Stimulated activated memory B cell treated with anti-CD40 and anti-IgM and Interleukin-4, amounts not matched to agents 10 μg/mL and 1 μg/mL and 100 μg/mL, for 72 hours (primary cell): ENCODE measurements around the gene SMAD5.

Experiments used
- ATAC-seq: fragments of 150-1000 bp; cut with Tn5 transposase; 2 replicates; pipeline ENCODE4 v1.10.0; 2021
- H3K27ac Mint-ChIP-seq: one replicate; pipeline ENCODE4 v1.8.0; 2022; ENCODE audit warnings: mild to moderate bottlenecking, mixed read lengths
- H3K27me3 Mint-ChIP-seq: one replicate; pipeline ENCODE4 v1.8.0; 2022; ENCODE audit warnings: mixed read lengths
- H3K36me3 Mint-ChIP-seq: one replicate; pipeline ENCODE4 v1.8.0; 2022; ENCODE audit warnings: mixed read lengths
- H3K4me1 Mint-ChIP-seq: one replicate; pipeline ENCODE4 v1.8.0; 2022; ENCODE audit warnings: mixed read lengths
- H3K4me3 Mint-ChIP-seq: one replicate; pipeline ENCODE4 v1.8.0; 2022; ENCODE audit warnings: mild to moderate bottlenecking, moderate library complexity, mixed read lengths
- H3K9me3 Mint-ChIP-seq: one replicate; pipeline ENCODE4 v1.8.0; 2022; ENCODE audit warnings: mixed read lengths

Gene SMAD5

GRCh38 chr5:136193322-136193935, 60.8 kb downstream of the SMAD5 start:
- H3K4me1 Mint-ChIP-seq, result no peaks in the 10 kb centered on the region
- ATAC-seq, result no peak
- H3K27me3 Mint-ChIP-seq, result peaks cover 66% of the 10 kb centered on the region
- no peak overlapping the region for H3K4me3 Mint-ChIP-seq
- peaks cover 9% of the 10 kb centered on the region for H3K36me3 Mint-ChIP-seq
- no peaks in the 10 kb centered on the region for H3K9me3 Mint-ChIP-seq
- no peak overlapping the region for H3K27ac Mint-ChIP-seq

- no peaks in the 10 kb centered on the region for H3K36me3 Mint-ChIP-seq
- no peak for ATAC-seq
- H3K9me3 Mint-ChIP-seq, result no peaks in the 10 kb centered on the region
- peaks cover 73% of the 10 kb centered on the region for H3K27me3 Mint-ChIP-seq
- H3K27ac Mint-ChIP-seq, result no peak overlapping the region
- no peak overlapping the region for H3K4me3 Mint-ChIP-seq
- no peaks in the 10 kb centered on the region for H3K4me1 Mint-ChIP-seq
These were observed 61.9 kb downstream of the SMAD5 start for GRCh38 chr5:136194576-136194975.

DNA sequence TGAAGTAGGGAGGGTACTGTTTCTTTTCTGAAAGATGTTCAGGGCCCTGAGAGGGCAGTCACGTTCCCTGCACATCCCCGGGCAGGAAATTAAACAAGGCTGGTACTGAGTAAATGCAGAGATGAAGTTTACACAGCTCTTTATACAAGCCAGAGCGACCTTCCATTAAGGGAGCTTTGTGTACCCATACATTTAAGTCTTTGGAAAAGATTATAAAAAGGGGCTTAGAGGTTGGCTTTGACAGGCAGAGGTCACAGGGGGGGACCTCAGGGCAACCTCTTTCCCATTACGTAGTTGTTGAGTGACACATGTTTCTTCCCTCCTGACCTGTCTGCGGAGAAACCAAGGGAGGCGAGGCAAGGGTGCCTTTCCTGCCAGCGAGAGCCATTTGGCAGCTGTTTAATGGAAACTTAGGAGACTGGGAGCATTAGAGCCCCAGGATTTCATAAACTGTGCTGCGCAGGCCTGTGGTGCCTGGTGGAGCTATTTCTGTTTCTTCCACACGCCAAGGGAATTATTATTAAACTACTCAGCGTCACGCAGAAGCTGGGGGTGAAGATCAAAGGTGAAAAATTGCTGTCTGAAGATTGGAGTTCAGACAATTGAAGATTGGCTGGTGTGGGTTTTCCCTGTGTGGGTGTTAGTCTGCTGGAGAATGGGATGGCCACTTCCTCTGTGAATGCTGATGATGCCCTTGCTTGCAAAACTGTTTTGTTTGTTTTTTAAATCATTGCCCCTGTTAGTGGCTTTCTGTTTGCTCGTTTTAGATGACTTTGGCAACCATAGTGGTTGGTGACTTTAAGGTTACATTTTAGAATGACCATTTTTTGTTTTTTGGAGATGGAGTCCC, 63.6 kb downstream of the SMAD5 start:
- H3K4me3 Mint-ChIP-seq, result no peak overlapping the region
- ATAC-seq, result no peak
- H3K27ac Mint-ChIP-seq, result no peak overlapping the region
- H3K27me3 Mint-ChIP-seq, result peaks cover 79% of the 10 kb centered on the region
- H3K4me1 Mint-ChIP-seq, result no peaks in the 10 kb centered on the region
- no peaks in the 10 kb centered on the region for H3K36me3 Mint-ChIP-seq
- H3K9me3 Mint-ChIP-seq, result no peaks in the 10 kb centered on the region

- no peaks in the 10 kb centered on the region for H3K9me3 Mint-ChIP-seq
- no peak overlapping the region for H3K4me3 Mint-ChIP-seq
- H3K4me1 Mint-ChIP-seq, result no peaks in the 10 kb centered on the region
- H3K27me3 Mint-ChIP-seq, result peaks cover 79% of the 10 kb centered on the region
- no peak for ATAC-seq
- no peak overlapping the region for H3K27ac Mint-ChIP-seq
- no peaks in the 10 kb centered on the region for H3K36me3 Mint-ChIP-seq
These were observed 65.0 kb downstream of the SMAD5 start for GRCh38 chr5:136197462-136198142.

- no peak for ATAC-seq
- Mint-ChIP-seq H3K36me3 (no peaks in the 10 kb centered on the region), H3K4me3 (no peak overlapping the region), H3K27me3 (peaks cover 71% of the 10 kb centered on the region), H3K27ac (no peak overlapping the region), H3K4me1 (no peaks in the 10 kb centered on the region), H3K9me3 (no peaks in the 10 kb centered on the region)
These were observed 65.8 kb downstream of the SMAD5 start for GRCh38 chr5:136198453-136198852.

DNA sequence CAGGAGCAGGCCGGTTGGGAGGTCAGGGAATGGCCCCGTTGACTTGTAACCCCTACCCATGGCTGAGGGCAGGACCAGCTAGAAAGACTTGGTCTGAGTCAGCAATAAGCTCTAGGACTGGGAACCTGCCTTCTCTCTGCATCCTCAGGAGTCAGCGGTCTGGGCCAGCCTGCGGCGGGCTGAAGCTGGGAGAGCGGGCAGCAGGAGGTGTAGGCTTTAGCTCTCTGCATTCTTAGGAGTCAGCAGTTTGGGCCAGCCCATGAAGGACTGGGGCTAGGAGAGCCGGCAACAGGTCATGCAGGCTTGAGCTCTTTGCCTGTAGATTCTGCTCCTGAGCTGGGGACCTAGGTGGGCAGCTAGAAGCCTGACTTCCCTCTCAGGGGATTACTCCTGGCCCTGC, 66.8 kb downstream of the SMAD5 start:
- H3K4me1 Mint-ChIP-seq, result no peaks in the 10 kb centered on the region

GRCh38 chr5:136200130-136200529, 67.5 kb downstream of the SMAD5 start:
- no peak for ATAC-seq
- Mint-ChIP-seq H3K27ac (no peak overlapping the region), H3K4me3 (no peak overlapping the region), H3K9me3 (no peaks in the 10 kb centered on the region), H3K27me3 (peaks cover 55% of the 10 kb centered on the region), H3K36me3 (no peaks in the 10 kb centered on the region), H3K4me1 (no peaks in the 10 kb centered on the region)

More for the DNA sequence above, 66.8 kb downstream of the SMAD5 start:
- peaks cover 62% of the 10 kb centered on the region for H3K27me3 Mint-ChIP-seq
- ATAC-seq, result no peak
- no peak overlapping the region for H3K27ac Mint-ChIP-seq
- no peaks in the 10 kb centered on the region for H3K9me3 Mint-ChIP-seq
- H3K36me3 Mint-ChIP-seq, result no peaks in the 10 kb centered on the region
- no peak overlapping the region for H3K4me3 Mint-ChIP-seq

DNA sequence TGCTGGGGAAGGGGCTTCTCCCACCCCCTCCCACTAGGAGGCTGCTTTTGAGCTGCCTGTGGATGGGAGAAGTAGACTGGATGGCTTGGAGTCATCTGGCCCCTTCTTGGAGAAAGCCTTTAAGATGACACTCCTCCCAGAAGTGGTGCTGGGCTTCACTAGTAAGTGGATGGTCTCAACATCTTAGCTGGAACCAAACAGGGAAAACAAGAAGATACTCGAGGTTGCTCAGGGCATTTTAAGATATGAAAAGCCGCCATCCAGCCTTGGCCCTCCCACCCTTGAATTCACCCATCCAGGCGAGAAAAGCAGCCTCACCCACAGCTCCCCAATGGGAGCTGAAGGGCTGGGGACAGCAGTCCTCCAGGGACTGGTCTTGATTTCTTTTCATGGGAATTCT, 68.1 kb downstream of the SMAD5 start:
- Mint-ChIP-seq H3K4me3 (no peak overlapping the region), H3K4me1 (no peaks in the 10 kb centered on the region), H3K27ac (no peak overlapping the region), H3K9me3 (no peaks in the 10 kb centered on the region), H3K36me3 (no peaks in the 10 kb centered on the region), H3K27me3 (peaks cover 48% of the 10 kb centered on the region)
- no peak for ATAC-seq

GRCh38 chr5:136201870-136202269, 69.2 kb downstream of the SMAD5 start:
- H3K27ac Mint-ChIP-seq, result no peak overlapping the region
- H3K9me3 Mint-ChIP-seq, result no peaks in the 10 kb centered on the region
- H3K4me1 Mint-ChIP-seq, result no peaks in the 10 kb centered on the region

GRCh38 chr5:136202469-136203205, 70.0 kb downstream of the SMAD5 start:
- H3K27ac Mint-ChIP-seq, result no peak overlapping the region
- peaks cover 31% of the 10 kb centered on the region for H3K27me3 Mint-ChIP-seq
- H3K4me1 Mint-ChIP-seq, result no peaks in the 10 kb centered on the region
- ATAC-seq, result no peak
- H3K36me3 Mint-ChIP-seq, result no peaks in the 10 kb centered on the region
- H3K4me3 Mint-ChIP-seq, result no peak overlapping the region
- H3K9me3 Mint-ChIP-seq, result no peaks in the 10 kb centered on the region

More at GRCh38 chr5:136201870-136202269, 69.2 kb downstream of the SMAD5 start:
- Mint-ChIP-seq H3K36me3 (no peaks in the 10 kb centered on the region), H3K4me3 (no peak overlapping the region), H3K27me3 (peaks cover 38% of the 10 kb centered on the region)
- no peak for ATAC-seq

DNA sequence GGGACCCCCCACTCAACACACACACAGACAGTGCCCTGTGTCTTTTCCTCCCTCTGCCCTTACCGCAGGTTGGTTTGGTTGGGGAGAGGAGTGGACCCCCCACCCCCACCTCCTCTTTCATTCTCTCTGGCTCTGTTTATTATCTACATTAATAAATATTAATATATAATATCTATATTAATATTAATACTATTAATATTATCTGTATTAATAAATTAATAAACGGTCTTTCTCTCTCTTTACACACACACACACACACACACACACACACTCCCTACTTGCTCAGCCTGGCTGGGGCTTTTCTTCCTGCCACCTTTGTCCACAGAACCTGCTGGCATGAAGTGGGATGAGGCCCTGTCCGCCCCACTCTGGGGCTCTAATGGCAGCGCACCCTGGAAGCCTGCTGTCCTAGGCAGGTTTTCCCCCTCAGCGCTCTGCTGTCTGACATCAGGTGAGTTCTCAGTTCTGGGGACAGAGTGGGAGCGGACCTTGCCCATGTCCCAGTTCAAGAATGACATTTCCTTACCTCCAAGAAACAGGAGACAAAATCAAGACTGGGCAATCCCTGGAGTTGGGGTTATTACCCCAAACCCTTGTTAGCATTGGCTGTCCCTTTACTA, 70.8 kb downstream of the SMAD5 start:
- Mint-ChIP-seq H3K27me3 (peaks cover 29% of the 10 kb centered on the region), H3K9me3 (no peaks in the 10 kb centered on the region), H3K4me3 (no peak overlapping the region), H3K4me1 (no peaks in the 10 kb centered on the region), H3K27ac (no peak overlapping the region), H3K36me3 (no peaks in the 10 kb centered on the region)
- ATAC-seq, result no peak

- no peak overlapping the region for H3K27ac Mint-ChIP-seq
- no peaks in the 10 kb centered on the region for H3K4me1 Mint-ChIP-seq
- no peaks in the 10 kb centered on the region for H3K9me3 Mint-ChIP-seq
- no peak for ATAC-seq
- no peaks in the 10 kb centered on the region for H3K36me3 Mint-ChIP-seq
- H3K27me3 Mint-ChIP-seq, result peaks cover 28% of the 10 kb centered on the region
- H3K4me3 Mint-ChIP-seq, result no peak overlapping the region
These were observed 72.5 kb downstream of the SMAD5 start for GRCh38 chr5:136205061-136205702.

- Mint-ChIP-seq H3K4me1 (no peaks in the 10 kb centered on the region), H3K36me3 (no peaks in the 10 kb centered on the region), H3K27me3 (peaks cover 33% of the 10 kb centered on the region), H3K27ac (no peak overlapping the region), H3K4me3 (no peak overlapping the region), H3K9me3 (no peaks in the 10 kb centered on the region)
- no peak for ATAC-seq
These were observed 73.3 kb downstream of the SMAD5 start for GRCh38 chr5:136205941-136206340.

DNA sequence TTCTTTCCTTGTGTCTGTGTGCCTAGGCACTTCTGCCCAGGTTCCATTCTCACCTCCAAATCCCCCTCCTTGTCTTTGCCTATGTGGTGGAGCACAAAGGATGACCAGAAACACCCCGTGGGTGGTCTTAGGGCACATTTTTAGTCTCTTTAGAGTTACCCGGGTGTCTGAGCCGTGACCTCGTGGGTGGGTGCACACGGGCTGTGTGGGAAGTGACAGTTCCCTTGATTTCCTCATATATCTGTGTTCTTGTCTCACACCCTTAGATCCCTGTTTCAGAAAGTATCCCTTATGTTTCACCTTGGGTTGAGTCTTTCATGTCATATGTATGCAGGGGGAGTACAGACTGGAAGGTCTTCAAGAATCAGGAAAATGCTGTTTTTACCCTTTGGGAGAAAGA, 73.7 kb downstream of the SMAD5 start:
- peaks cover 32% of the 10 kb centered on the region for H3K27me3 Mint-ChIP-seq

More for the DNA sequence above, 73.7 kb downstream of the SMAD5 start:
- no peak for ATAC-seq
- H3K36me3 Mint-ChIP-seq, result no peaks in the 10 kb centered on the region
- H3K9me3 Mint-ChIP-seq, result no peaks in the 10 kb centered on the region
- no peaks in the 10 kb centered on the region for H3K4me1 Mint-ChIP-seq
- H3K4me3 Mint-ChIP-seq, result no peak overlapping the region
- no peak overlapping the region for H3K27ac Mint-ChIP-seq
